Smooth muscle cell (in vitro differentiated cells): ENCODE results near the gene ELFN1. TPM values are rescaled to one million over a fixed set of nuclear protein-coding genes. Genes with fewer than 3 reads are reported as not detected.

ENCODE experiments used
- DNase-seq: peaks from one replicate; lab custom pipeline; 2025; ENCODE audit not compliant: unreplicated experiment; lab: John Stamatoyannopoulos, UW
- H2AFZ ChIP-seq: fragments of 200-600 bp; sonication (generic); 2 replicates; pipeline ENCODE4 v1.6.0; 2016; ENCODE audit warnings: antibody characterized with exemption, low read depth, mild to moderate bottlenecking
- H3F3A ChIP-seq: fragments of 200-600 bp; sonication (generic); 2 replicates; pipeline ENCODE4 v1.6.0; 2017; ENCODE audit warnings: antibody characterized with exemption, low read depth
- H3K27ac ChIP-seq: fragments of 200-600 bp; sonication (generic); 2 replicates; pipeline ENCODE4 v1.5.1; 2016; ENCODE audit warnings: low read depth, mild to moderate bottlenecking
- H3K27me3 ChIP-seq: fragments of 200-600 bp; sonication (generic); 2 replicates; pipeline ENCODE4 v1.6.1; 2016; ENCODE audit warnings: low read depth, mild to moderate bottlenecking
- H3K36me3 ChIP-seq: fragments of 200-600 bp; sonication (generic); 2 replicates; pipeline ENCODE4 v1.5.1; 2016; ENCODE audit warnings: low read depth
- H3K4me1 ChIP-seq: fragments of 200-600 bp; sonication (generic); 2 replicates; pipeline ENCODE4 v1.5.1; 2016; ENCODE audit warnings: low read depth
- H3K4me2 ChIP-seq: fragments of 200-600 bp; sonication (generic); 2 replicates; pipeline ENCODE4 v1.6.0; 2016; ENCODE audit warnings: mild to moderate bottlenecking
- H3K4me3 ChIP-seq: fragments of 200-600 bp; sonication (generic); 2 replicates; pipeline ENCODE4 v1.5.1; 2016; ENCODE audit warnings: mild to moderate bottlenecking
- H3K79me2 ChIP-seq: fragments of 200-600 bp; sonication (generic); 2 replicates; pipeline ENCODE4 v1.6.0; 2016; ENCODE audit warnings: low read depth, mild to moderate bottlenecking
- H3K9ac ChIP-seq: fragments of 200-600 bp; sonication (generic); 2 replicates; pipeline ENCODE4 v1.6.0; 2016; ENCODE audit warnings: low read depth
- H3K9me3 ChIP-seq: fragments of 200-600 bp; sonication (generic); replicated peaks from 2 replicates; pipeline ENCODE4 v1.5.1; 2016; ENCODE audit warnings: low read depth
- H4K20me1 ChIP-seq: fragments of 200-600 bp; sonication (generic); 2 replicates; pipeline ENCODE4 v1.6.0; 2016; ENCODE audit warnings: low read depth
- CTCF ChIP-seq: fragments of 200-600 bp; sonication (generic); IDR thresholded peaks from 2 replicates; pipeline ENCODE4 v1.5.1; 2017; ENCODE audit warnings: borderline replicate concordance, mild to moderate bottlenecking, antibody characterized with exemption; ENCODE audit not compliant: insufficient read depth, poor library complexity, severe bottlenecking
- whole genome bisulfite sequencing: methylation state at CpG from one replicate; pipeline ENCODE4 v1.1.7; 2016; ENCODE audit warnings: low lambda C conversion rate; 5-methylcytosine and 5-hydroxymethylcytosine counted together
- polyA plus RNA-seq: library from polyadenylated mRNA; unstranded; fragments of >200 nt; fragmentation: Nextera tagmentation; extraction: Ambion mirVana; gene quantifications from 2 replicates; pipeline ENCODE4 v1.2.1, GENCODE V29; 2016
- total RNA-seq: library from RNA; depleted of rRNA; stranded (reverse); fragments of >200 nt; gene quantifications from 2 replicates; pipeline ENCODE4 v1.2.3, GENCODE V29; 2014

The ELFN1 gene
- total and polyA plus RNA-seq, 2 experiments from 2014 or later, result 4.2 to 6.2 TPM

- H3K79me2 ChIP-seq, result no peaks in the 10 kb centered on the region
- no peak overlapping the region for H3K27ac ChIP-seq
- H3K4me3 ChIP-seq, result no peak overlapping the region
- no peaks in the 10 kb centered on the region for H3K9me3 ChIP-seq
- peaks cover 7% of the 10 kb centered on the region for H3F3A ChIP-seq
- peaks cover 9% of the 10 kb centered on the region for H3K27me3 ChIP-seq
- H3K36me3 ChIP-seq, result no peaks in the 10 kb centered on the region
- 90% methylated on average over 21 of the region's 23 CpGs for WGBS
- H3K9ac ChIP-seq, result no peak overlapping the region
- TF ChIP-seq CTCF, result no peak
- peaks cover 63% of the 10 kb centered on the region for H4K20me1 ChIP-seq
- DNase-seq, result no peak
- no peak overlapping the region for H2AFZ ChIP-seq
- H3K4me2 ChIP-seq, result no peak overlapping the region
- H3K4me1 ChIP-seq, result peaks cover 12% of the 10 kb centered on the region
These were observed 2.9 kb downstream of the ELFN1 start for GRCh38 chr7:1672851-1673486.

GRCh38 chr7:1673581-1674118 is 3.6 kb downstream of the ELFN1 start:
- WGBS, result 94% methylated on average over 14 of the region's 14 CpGs
- peaks cover 11% of the 10 kb centered on the region for H3K4me1 ChIP-seq
- H3K79me2 ChIP-seq, result no peaks in the 10 kb centered on the region
- no peak overlapping the region for H3K4me3 ChIP-seq
- H2AFZ ChIP-seq, result no peak overlapping the region
- H3K9ac ChIP-seq, result no peak overlapping the region
- no peak overlapping the region for H3K27ac ChIP-seq
- peaks cover 9% of the 10 kb centered on the region for H3K27me3 ChIP-seq
- no peaks in the 10 kb centered on the region for H3K9me3 ChIP-seq
- peaks cover under 1% of the 10 kb centered on the region for H3F3A ChIP-seq
- TF ChIP-seq CTCF, result no peak
- no peaks in the 10 kb centered on the region for H3K36me3 ChIP-seq
- no peak for DNase-seq
- no peak overlapping the region for H3K4me2 ChIP-seq
- H4K20me1 ChIP-seq, result peaks cover 63% of the 10 kb centered on the region

GRCh38 chr7:1674161-1675035 is 4.3 kb downstream of the ELFN1 start:
- Histone ChIP-seq H3K36me3 (no peaks in the 10 kb centered on the region), H3K9ac (no peak overlapping the region), H2AFZ (no peak overlapping the region), H3K79me2 (no peaks in the 10 kb centered on the region), H3K27me3 (peaks cover 9% of the 10 kb centered on the region), H3F3A (no peaks in the 10 kb centered on the region), H3K27ac (no peak overlapping the region), H3K4me2 (no peak overlapping the region), H3K9me3 (no peaks in the 10 kb centered on the region), H3K4me3 (no peak overlapping the region), H4K20me1 (peaks cover 63% of the 10 kb centered on the region), H3K4me1 (peaks cover 3% of the 10 kb centered on the region)
- no peak for TF ChIP-seq CTCF
- DNase-seq, result no peak
- 90% methylated on average over 21 of the region's 21 CpGs for WGBS
